HepG2 (cell line): Measurements from ENCODE around the gene SFT2D1. TPM values are rescaled to one million over a fixed set of nuclear protein-coding genes. Genes with fewer than 3 reads are reported as not detected.
A peak's percentile ranks its signal among the peaks of the same experiment; 100 is the strongest.

Source experiments
- ELF1 ChIP-seq: sonication (generic); formaldehyde crosslinking; IDR thresholded peaks from 2 replicates; pipeline ENCODE4 v1.4.0; 2020; ENCODE audit warnings: missing genetic modification reagents
- HMGXB3 ChIP-seq: sonication (generic); formaldehyde crosslinking; IDR thresholded peaks from 2 replicates; pipeline ENCODE4 v1.4.0; 2020; ENCODE audit warnings: missing genetic modification reagents, borderline replicate concordance
- KAT2B ChIP-seq: fragments of 150-350 bp; IDR thresholded peaks from 2 replicates; pipeline ENCODE4 v1.6.1; 2014; ENCODE audit warnings: low read depth, low read length, borderline replicate concordance
- NFATC3 ChIP-seq: sonication (generic); formaldehyde crosslinking; IDR thresholded peaks from 2 replicates; pipeline ENCODE4 v1.5.1; 2020; ENCODE audit warnings: mild to moderate bottlenecking, missing genetic modification reagents
- RERE ChIP-seq: IDR thresholded peaks from 2 replicates; pipeline ENCODE4 v1.6.1; 2016; ENCODE audit warnings: low read depth, missing genetic modification reagents, missing compliant biosample characterization
- YEATS4 ChIP-seq: sonication (generic); formaldehyde crosslinking; IDR thresholded peaks from 2 replicates; pipeline ENCODE4 v1.4.0; 2020; ENCODE audit warnings: missing genetic modification reagents, borderline replicate concordance
- ZMYM3 ChIP-seq: sonication (generic); formaldehyde crosslinking; IDR thresholded peaks from 2 replicates; pipeline ENCODE4 v1.5.1; 2020; ENCODE audit warnings: mild to moderate bottlenecking, missing genetic modification reagents
- ZNF138 ChIP-seq: sonication (generic); formaldehyde crosslinking; IDR thresholded peaks from 2 replicates; pipeline ENCODE4 v1.5.0; 2020; ENCODE audit warnings: mild to moderate bottlenecking, low read depth, missing genetic modification reagents
- ZNF232 ChIP-seq: sonication (generic); formaldehyde crosslinking; IDR thresholded peaks from 2 replicates; pipeline ENCODE4 v1.4.0; 2020; ENCODE audit warnings: missing genetic modification reagents, borderline replicate concordance
- ZNF3 ChIP-seq: IDR thresholded peaks from 2 replicates; pipeline ENCODE4 v1.7.0; 2017; ENCODE audit warnings: inconsistent platforms
- ZNF354B ChIP-seq: sonication (generic); formaldehyde crosslinking; IDR thresholded peaks from 2 replicates; pipeline ENCODE4 v1.8.0; 2022; ENCODE audit warnings: mild to moderate bottlenecking, missing genetic modification reagents
- ZNF609 ChIP-seq: sonication (generic); formaldehyde crosslinking; IDR thresholded peaks from 2 replicates; pipeline ENCODE4 v1.4.0; 2020; ENCODE audit warnings: mild to moderate bottlenecking, missing genetic modification reagents, borderline replicate concordance
- ZNF747 ChIP-seq: sonication (generic); formaldehyde crosslinking; IDR thresholded peaks from 2 replicates; pipeline ENCODE4 v1.8.1; 2023; ENCODE audit warnings: missing genetic modification reagents, mild to moderate bottlenecking, borderline replicate concordance
- ZNF788 ChIP-seq: sonication (generic); formaldehyde crosslinking; IDR thresholded peaks from 2 replicates; pipeline ENCODE4 v1.5.0; 2020; ENCODE audit warnings: mild to moderate bottlenecking, missing genetic modification reagents, borderline replicate concordance
- polyA plus RNA-seq, 8 experiments: library from polyadenylated mRNA; depleted of rRNA in 3 of 8; stranded (reverse) in 7 of 8; unstranded in 1 of 8; fragments of >200 nt; fragmentation: Illumina TruSeq in 4 of 8; extraction: Trizol in 4 of 8; gene quantifications; 2 replicates each; pipeline versions ENCODE4 v1.2.1 to v1.2.3, GENCODE V29; 2011 to 2016; ENCODE audit warnings: low read depth in 4 of 8, missing spikeins in 1 of 8, mixed read lengths in 1 of 8; ENCODE audit not compliant: insufficient read depth in 1 of 8
- total RNA-seq, 5 experiments: library from RNA; depleted of rRNA; stranded (reverse); fragments of >200 nt; fragmentation: Illumina TruSeq; extraction: Trizol; gene quantifications; 2 replicates each; pipeline ENCODE4 v1.2.3, GENCODE V29; 2016; ENCODE audit warnings: low read depth in 1 of 5

SFT2D1 gene
- total and polyA plus RNA-seq, 2 of the 13 experiments (the other 11 are each of a cell fraction or from before 2014, with no cell fraction given), result 115 to 147 TPM

GRCh38 chr6:166387642-166388289 lies 45.4 kb upstream of the SFT2D1 start (continued):
- TF ChIP-seq ZNF138 (CRISPR knock-in tag) (no peak), RERE (CRISPR knock-in tag) (peak; percentile 73; the same call in 1 of the 2 replicates), HMGXB3 (CRISPR knock-in tag) (0 out of 2 replicates have a peak, but pooled peaks have one; percentile 57), NFATC3 (peak; percentile 79; the same call in 1 of the 2 replicates), ZMYM3 (CRISPR knock-in tag) (peak; percentile 60; the same call in 1 of the 2 replicates), KAT2B (no peak), ZNF3 (peak; percentile 65; the same call in 1 of the 2 replicates), YEATS4 (CRISPR knock-in tag) (peak; percentile 85), ZNF788 (CRISPR knock-in tag) (peak; percentile 82; the same call in 1 of the 2 replicates), ZNF232 (peak; percentile 48; the same call in 1 of the 2 replicates), ELF1 (CRISPR knock-in tag) (peak; percentile 60), ZNF747 (peak; percentile 80; the same call in 1 of the 2 replicates), ZNF609 (CRISPR knock-in tag) (peak; percentile 95), ZNF354B (CRISPR knock-in tag) (no peak)
